Measurements from ENCODE around the gene DES. TPM values are rescaled to one million over a fixed set of nuclear protein-coding genes. Genes with fewer than 3 reads are reported as not detected.

The DES gene
- total RNA-seq, 4 donors from 2014 or later, result 19.4 to 163 (median 37.8) TPM

GRCh38 chr2:219440388-219441256 lies 22.4 kb downstream of the DES start:
- TF ChIP-seq POLR2A (IDR thresholded peaks at IDR 0.05), result no peak
- no peak for TF ChIP-seq CTCF (IDR thresholded peaks at IDR 0.05)
- WGBS, 2 donors, result 69 to 70% methylated on average over 6 of the region's 6 CpGs
- no peak overlapping the region for H3K4me3 ChIP-seq (ENCODE audit: low read depth, poor library complexity, severe bottlenecking)

GRCh38 chr2:219441451-219442255 lies 23.5 kb downstream of the DES start:
- H3K4me3 ChIP-seq (ENCODE audit: low read depth, poor library complexity, severe bottlenecking), result no peak overlapping the region
- TF ChIP-seq CTCF (IDR thresholded peaks at IDR 0.05), result no peak
- TF ChIP-seq POLR2A (IDR thresholded peaks at IDR 0.05), result no peak
- intact Hi-C loops (cut with DNase I; ENCODE audit: low total_unique reads), result no loop called here
- 3 to 4% methylated on average over 27 to 49 of the region's 78 CpGs for WGBS, 2 donors
- no peak for DNase-seq (ENCODE audit: low spot score in 2 of 2)

More at GRCh38 chr2:219440388-219441256, 22.4 kb downstream of the DES start:
- DNase-seq (ENCODE audit: low spot score in 2 of 2), result no peak
- intact Hi-C loops (cut with DNase I; ENCODE audit: low total_unique reads), result no loop called here

- 8 to 9% methylated on average over 31 of the region's 35 CpGs for WGBS, 2 donors
- TF ChIP-seq POLR2A (IDR thresholded peaks at IDR 0.05), result no peak
- TF ChIP-seq CTCF (IDR thresholded peaks at IDR 0.05), result no peak
- no peak overlapping the region for H3K4me3 ChIP-seq (ENCODE audit: low read depth, poor library complexity, severe bottlenecking)
- intact Hi-C loops (cut with DNase I; ENCODE audit: low total_unique reads), result no loop called here
- no peak for DNase-seq (ENCODE audit: low spot score in 2 of 2)
These were observed 24.3 kb downstream of the DES start for GRCh38 chr2:219442256-219443015.

GRCh38 chr2:219443016-219443696 lies 25.0 kb downstream of the DES start:
- intact Hi-C loops (cut with DNase I; ENCODE audit: low total_unique reads), result no loop called here
- H3K4me3 ChIP-seq (ENCODE audit: low read depth, poor library complexity, severe bottlenecking), result no peak overlapping the region

More at GRCh38 chr2:219443016-219443696, 25.0 kb downstream of the DES start:
- DNase-seq (ENCODE audit: low spot score in 2 of 2), result no peak
- 88 to 91% methylated on average over 12 of the region's 12 CpGs for WGBS, 2 donors
- no peak for TF ChIP-seq POLR2A (IDR thresholded peaks at IDR 0.05)
- no peak for TF ChIP-seq CTCF (IDR thresholded peaks at IDR 0.05)
